Embryonic facial prominence (tissue), 1 donor: ENCODE measurements around the gene ADNP.

ENCODE experiments used
- DNase-seq: peaks from one replicate; pipeline ENCODE4 v3.0.0-alpha.2; 2016; ENCODE audit errors: extremely low spot score

The ADNP gene

DNA sequence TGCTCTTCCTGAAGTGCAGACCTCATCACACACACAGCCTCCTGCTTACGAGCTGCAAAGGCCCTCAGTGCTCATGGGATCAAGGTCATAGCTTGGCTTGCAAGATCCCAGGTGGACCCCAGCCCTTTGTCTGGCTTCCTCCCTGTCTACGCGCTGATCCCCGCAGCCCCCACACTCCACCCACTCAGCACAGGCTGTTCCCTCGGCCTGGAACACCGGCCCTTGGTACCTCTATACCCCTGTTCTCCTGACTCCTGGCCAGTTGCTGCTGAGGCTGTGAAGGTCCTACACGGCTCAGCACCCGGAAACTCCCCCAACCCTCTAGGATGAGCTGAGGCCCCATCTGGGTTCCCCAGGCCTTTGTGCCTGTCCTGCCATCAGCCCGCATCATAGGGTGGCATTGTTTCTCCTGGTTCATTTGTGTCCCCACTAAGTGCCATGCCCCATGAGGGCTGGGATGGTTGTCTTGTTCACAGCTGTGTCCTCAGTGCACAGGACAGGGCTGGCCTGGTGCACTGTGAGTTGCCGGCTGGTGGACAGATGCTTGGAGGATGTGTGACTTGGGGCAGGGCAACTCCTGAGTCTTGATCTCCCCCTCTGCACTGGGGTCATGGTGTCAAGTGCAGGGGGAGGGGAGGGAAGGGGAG is 57.0 kb downstream of the ADNP start:
- no peak for DNase-seq

DNA sequence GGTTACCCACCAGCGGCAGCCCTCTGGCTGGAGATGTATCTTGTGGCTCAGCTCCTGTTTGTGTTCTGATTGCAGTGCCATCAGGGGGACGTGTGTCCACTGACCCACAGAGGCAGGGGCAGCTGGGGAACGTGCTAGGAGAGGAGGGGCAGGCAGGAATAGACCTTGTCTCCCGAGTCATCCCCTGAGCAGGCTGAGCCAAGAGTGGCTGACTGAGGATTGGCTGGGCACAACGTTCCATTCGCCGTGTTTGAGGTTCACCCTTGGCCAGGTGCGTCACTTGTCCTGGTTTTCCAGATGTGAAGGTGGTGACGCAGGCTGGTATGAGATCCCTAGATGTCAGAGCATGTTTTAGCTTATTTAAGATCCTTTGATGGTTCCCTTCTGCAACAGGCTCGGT is 57.7 kb downstream of the ADNP start:
- no peak for DNase-seq

DNA sequence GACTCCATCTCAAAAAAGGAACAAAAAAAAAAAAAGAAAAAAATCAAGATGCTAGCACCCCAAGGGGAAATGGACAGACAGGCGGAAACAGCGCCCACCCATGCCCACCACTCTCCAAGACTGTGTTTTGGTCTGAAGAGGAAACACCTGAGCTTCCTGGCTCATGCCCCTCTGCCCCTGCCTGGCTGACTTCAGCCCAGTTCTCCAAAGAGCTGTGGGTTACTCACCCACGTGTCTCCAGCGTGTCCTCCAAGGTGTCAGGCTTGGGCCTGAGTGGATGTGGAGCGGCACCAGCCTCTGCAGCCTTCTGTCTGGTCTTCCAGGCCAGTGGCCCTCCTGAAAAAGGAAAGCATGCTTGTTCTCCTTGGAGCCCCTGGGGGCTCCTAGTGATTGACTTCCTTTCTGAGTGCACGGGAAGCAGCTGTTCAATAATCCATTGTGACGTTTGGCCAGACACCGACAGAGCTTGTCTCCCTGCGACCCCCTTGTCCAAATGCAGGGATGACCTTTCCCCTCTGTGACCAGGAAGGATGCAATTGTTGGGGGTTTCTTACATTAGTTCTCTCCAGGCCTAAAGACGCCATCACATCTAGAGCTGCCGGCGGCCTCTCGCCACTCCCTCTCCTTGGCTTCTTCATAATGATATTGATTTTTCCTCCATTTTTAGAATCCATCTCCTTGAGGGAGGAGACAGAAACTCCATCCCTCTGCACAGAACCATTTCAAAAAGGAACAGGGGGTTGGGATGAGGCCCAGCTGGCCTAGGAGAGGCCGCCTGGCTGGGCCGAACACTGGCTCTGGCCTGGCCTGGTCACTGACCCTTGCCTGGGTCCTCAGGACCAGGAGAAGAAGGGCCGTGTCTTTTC is 58.4 kb downstream of the ADNP start:
- no peak for DNase-seq

DNA sequence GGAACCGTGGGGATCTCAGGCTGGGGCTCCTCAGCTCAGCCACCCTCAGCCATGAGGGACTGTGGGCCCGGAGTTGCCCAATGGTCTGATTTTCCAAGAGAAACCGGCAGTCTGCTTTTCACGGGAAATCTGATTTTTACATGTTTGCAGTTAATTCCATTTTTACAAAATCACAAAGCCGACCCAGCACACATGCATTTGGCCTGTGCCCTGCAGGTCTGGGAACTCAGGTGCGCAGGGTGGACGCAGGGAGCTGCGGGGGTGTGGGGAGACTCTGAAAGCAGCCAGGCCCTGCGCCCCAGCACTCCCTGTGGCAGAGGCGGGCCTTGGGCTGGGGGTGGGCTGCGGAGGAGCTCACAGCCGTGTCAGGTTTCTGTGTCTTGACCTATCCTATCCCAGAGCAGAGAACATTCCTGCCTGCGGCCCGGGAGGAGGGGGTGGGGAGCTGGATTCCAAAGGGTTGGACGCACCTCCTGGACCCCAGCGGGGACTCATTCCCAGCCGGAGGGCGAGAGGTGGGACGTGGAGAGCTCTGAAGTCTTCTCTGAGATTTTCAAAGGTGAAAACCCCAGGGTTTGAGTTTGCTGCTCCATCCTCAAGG is 60.6 kb downstream of the ADNP start:
- DNase-seq, result no peak

DNA sequence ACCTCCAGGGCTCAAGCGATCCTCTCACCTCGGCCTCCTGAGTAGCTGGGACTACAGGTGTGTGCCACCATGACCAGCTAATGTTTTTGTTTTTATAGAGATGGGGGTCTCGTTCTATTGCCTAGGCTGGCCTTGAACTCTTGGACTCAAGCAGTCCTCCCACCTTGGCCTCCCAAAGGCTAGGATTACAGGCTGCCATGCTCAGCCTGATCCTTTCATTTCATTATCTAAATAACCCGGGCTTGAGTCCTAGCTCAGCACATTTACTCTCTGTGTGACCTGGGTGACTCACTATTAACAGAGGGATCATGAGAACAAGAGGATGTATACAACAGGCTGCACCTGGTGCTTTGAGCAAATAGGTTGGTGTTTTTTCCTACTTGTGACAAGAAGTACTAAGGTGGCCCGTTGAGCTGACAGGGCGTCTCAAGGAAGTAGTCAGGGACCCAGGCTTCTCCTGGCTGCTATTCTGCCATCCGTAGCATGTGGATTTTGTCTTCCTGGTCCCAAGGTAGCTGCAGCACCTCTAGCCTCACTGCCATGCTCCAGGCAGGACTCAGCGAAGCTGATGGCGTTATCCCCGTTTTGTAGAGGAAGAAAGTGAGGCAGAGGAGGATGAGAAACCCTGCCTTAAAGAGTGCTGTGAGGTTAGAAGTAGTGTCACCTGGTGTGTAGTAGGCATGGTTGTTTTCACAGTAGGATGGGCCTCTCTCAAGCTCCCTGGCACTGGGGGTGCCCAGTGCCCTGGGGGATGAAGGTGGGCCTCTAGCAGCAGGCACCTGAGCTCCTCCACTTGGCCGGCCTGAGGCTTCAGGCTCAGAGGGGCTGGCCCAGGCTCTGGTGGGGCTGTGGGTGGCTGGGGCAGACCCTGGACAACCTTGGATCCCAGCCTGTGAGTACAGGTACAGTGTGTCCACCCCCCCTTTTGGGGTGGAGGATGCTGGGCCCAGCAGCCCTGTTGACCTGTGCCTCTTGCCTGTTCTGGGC is 62.4 kb downstream of the ADNP start:
- DNase-seq, result no peak

GRCh38 chr20:50867805-50868204 is 63.4 kb downstream of the ADNP start:
- no peak for DNase-seq

GRCh38 chr20:50866831-50867230 is 64.4 kb downstream of the ADNP start:
- no peak for DNase-seq

DNA sequence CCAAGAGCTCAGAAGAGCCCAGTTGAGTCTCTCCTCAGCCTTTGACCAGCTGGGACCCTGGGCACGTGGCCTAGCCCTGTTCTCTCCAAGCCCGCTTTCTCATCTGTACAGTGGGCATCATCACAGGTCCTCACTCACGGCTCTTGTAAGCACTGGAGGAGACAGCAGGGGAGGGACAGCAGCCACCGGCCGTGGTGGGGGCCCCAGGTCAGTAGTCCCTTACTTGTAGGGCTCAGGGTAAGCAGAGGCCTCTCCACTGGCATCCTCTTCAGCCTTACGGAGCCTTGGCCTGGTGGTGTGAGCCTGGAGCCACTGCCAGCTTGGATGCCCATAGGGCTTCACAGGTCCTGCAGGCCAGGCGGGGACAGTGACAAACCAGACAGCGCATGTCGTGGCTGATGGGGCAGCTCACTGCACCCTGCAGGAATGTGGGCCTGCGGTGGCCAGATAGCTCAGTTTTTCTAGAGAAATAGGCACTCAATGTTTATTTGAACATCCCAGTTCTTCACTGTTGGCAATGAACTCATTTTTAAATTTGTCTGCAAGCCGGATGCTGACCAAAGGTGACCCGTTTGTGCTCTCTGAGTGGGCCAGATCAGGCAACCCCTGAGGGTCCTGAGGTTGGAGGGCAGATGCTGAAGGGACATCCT is 65.1 kb downstream of the ADNP start:
- no peak for DNase-seq

DNA sequence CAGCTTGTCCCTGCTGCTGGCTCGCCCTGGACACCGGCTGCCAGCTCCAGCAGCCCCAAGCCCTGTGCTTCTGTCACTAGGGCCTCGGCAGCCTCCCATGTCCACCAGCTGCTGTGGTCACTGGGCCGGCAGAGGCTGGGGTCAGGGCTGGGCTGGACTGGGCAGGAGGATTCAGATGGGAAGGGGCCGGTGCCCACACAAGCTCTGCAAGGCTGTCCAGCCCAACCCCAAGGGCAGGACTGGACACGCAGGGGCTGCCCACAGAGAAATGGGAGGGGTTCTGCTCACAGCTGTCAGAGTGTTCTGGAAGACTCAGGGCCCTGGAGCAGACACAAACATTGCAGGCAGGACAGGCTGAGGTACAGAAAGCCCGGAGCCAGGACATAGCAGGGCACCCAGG is 65.6 kb downstream of the ADNP start:
- DNase-seq, result no peak

DNA sequence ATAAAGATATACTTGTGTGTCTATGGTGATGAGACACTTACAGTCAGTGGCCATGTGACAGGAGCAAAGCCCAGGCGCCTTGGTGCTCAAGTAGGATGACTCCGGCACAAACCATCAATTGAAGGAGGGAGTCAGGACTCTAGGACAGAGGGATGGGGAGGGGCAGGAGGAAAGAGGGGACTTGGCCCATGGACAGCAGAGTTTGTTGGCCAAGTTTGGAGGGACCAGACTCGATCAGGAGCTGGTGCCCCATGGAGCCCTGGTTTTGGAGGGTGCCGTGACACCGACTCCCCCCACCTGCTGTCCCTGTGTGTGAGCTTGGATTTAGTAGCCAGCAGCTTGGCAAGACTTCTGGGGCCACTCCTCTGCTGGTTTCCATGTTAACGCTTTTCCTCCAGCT is 66.1 kb downstream of the ADNP start:
- no peak for DNase-seq

GRCh38 chr20:50862546-50862945 is 68.7 kb downstream of the ADNP start:
- DNase-seq, result no peak

DNA sequence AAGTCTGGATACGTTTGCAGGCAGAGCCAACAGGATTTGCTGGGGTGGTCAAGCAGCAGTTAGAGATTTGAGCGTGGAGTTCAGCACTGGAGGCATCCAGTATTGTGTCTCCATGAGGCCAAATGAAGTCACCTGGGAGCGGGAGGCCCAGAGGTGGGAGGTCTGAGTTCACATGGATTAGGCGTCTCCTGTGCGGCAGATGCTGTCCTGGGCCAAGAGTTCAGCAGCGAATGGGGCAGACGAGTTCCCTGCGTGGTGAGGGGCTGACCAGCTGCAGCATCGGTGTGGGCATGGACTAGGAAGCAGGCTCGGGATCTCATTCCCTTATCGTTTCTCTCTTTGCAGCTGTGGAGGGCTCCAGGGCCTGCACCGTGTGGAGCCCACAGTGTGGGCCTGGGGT is 70.2 kb downstream of the ADNP start:
- DNase-seq, result no peak

GRCh38 chr20:50859161-50859560 is 72.1 kb downstream of the ADNP start:
- no peak for DNase-seq

DNA sequence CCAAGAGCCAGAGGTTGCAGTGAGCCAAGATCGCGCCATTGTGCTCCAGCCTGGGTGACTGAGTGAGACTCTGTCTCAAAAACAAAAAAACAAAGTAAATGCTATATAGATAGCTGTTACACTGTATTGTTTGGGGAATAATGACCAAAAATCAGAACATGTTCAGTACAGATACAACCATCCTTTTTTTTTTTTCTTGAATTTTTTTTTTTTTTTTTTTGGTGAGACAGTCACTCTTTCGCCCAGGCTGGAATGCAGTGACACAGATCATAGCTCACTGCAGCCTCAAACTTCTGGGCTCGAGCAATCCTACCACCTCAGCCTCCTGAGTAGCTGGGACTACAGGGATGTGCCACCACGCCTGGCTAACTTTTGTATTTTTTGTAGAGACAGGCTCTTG is 72.7 kb downstream of the ADNP start:
- no peak for DNase-seq

DNA sequence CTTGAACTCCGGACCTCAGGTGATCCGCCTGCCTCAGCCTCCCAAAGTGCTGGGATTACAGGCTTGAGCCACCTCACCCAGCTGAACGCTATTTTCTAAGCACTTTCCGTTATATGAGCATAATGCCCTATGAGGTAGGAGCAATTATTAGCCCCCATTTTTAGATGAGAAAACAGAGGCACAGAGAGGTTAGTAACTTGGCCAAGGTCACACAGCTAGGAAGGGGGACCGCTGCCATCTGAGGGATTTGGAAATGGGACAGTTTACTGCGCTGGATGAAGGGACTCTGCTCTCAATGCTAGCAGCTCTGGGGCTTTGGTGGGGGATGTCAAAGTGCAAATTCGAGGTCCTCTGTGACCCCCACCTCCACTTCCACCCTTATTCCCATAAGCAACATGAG is 73.9 kb downstream of the ADNP start:
- DNase-seq, result no peak

GRCh38 chr20:50856475-50857041 is 74.7 kb downstream of the ADNP start:
- no peak for DNase-seq

- no peak for DNase-seq
Observed at GRCh38 chr20:50855498-50856474, 75.5 kb downstream of the ADNP start.

- DNase-seq, result no peak
Observed at GRCh38 chr20:50854506-50855249, 76.6 kb downstream of the ADNP start.

- DNase-seq, result no peak
Observed at GRCh38 chr20:50852085-50852484, 79.2 kb downstream of the ADNP start.
